Liver (tissue), 3 donors: ENCODE measurements around the gene IFITM5.
"Not testable (repeated sequence)": the region's sequence is repeated elsewhere in the genome, so short reads cannot be mapped to it uniquely, and the experiment has no call there.

Experiments used
- EGR1 ChIP-seq, 2 donors: IDR thresholded peaks; 2 replicates each; pipeline ENCODE4 v1.6.1; 2016 to 2018; ENCODE audit warnings: antibody characterized with exemption in 2 of 2, low read depth in 2 of 2
- FOXA1 ChIP-seq: IDR thresholded peaks from 2 replicates; pipeline ENCODE4 v1.6.1; 2016; ENCODE audit warnings: antibody characterized with exemption
- GABPA ChIP-seq, 2 donors: IDR thresholded peaks in 1 of 2; conservative IDR thresholded peaks in 1 of 2; 2 replicates each; pipeline ENCODE4 v1.6.1; 2016; ENCODE audit warnings: antibody characterized with exemption in 2 of 2, mild to moderate bottlenecking in 1 of 2, moderate library complexity in 1 of 2
- HNF4A ChIP-seq, 2 donors: conservative IDR thresholded peaks; 2 replicates each; pipeline ENCODE4 v1.6.1; 2016; ENCODE audit warnings: antibody characterized with exemption in 2 of 2, mild to moderate bottlenecking in 2 of 2
- HNF4G ChIP-seq: IDR thresholded peaks from 2 replicates; pipeline ENCODE4 v1.6.1; 2016; ENCODE audit warnings: antibody characterized with exemption
- MAX ChIP-seq: IDR thresholded peaks from 2 replicates; pipeline ENCODE4 v1.6.1; 2016; ENCODE audit warnings: antibody characterized with exemption
- RAD21 ChIP-seq, 2 donors: IDR thresholded peaks; 2 replicates each; pipeline ENCODE4 v1.6.1; 2016; ENCODE audit warnings: antibody characterized with exemption in 2 of 2, mild to moderate bottlenecking in 2 of 2
- REST ChIP-seq: IDR thresholded peaks from 2 replicates; pipeline ENCODE4 v1.6.1; 2016; ENCODE audit warnings: antibody characterized with exemption, mild to moderate bottlenecking
- RXRA ChIP-seq, 2 donors: IDR thresholded peaks; 2 replicates each; pipeline ENCODE4 v1.6.1; 2017 to 2018; ENCODE audit warnings: antibody characterized with exemption in 2 of 2, mild to moderate bottlenecking in 1 of 2
- TAF1 ChIP-seq: conservative IDR thresholded peaks from 2 replicates; pipeline ENCODE4 v1.6.1; 2016; ENCODE audit warnings: antibody characterized with exemption, mild to moderate bottlenecking
- YY1 ChIP-seq: IDR thresholded peaks from 2 replicates; pipeline ENCODE4 v1.6.1; 2016; ENCODE audit warnings: antibody characterized with exemption, mild to moderate bottlenecking
- TF ChIP-seq, protein P1 (sequence below): fragments of 150-350 bp; IDR thresholded peaks from 2 replicates; pipeline ENCODE4 v1.5.1; 2017; ENCODE audit warnings: improper control_type of control experiment, low read depth, low read length; ENCODE audit not compliant: missing input control
- donor health status: healthy.
- donor health status: healthy.

GRCh38 chr11:318405-319120 is 19.2 kb upstream of the IFITM5 start:
- TF ChIP-seq MAX; REST; HNF4A (conservative IDR thresholded peaks at IDR 0.05); EGR1 (IDR thresholded peaks at IDR 0.05; ENCODE audit: low read depth in 2 of 2); RAD21 (IDR thresholded peaks at IDR 0.05); TAF1; RXRA (IDR thresholded peaks at IDR 0.05); GABPA (IDR thresholded peaks at IDR 0.05 in 1 of 2, conservative IDR thresholded peaks at IDR 0.05 in 1 of 2); HNF4G; YY1; FOXA1: not testable (repeated sequence)
- TF ChIP-seq, protein P1, sequence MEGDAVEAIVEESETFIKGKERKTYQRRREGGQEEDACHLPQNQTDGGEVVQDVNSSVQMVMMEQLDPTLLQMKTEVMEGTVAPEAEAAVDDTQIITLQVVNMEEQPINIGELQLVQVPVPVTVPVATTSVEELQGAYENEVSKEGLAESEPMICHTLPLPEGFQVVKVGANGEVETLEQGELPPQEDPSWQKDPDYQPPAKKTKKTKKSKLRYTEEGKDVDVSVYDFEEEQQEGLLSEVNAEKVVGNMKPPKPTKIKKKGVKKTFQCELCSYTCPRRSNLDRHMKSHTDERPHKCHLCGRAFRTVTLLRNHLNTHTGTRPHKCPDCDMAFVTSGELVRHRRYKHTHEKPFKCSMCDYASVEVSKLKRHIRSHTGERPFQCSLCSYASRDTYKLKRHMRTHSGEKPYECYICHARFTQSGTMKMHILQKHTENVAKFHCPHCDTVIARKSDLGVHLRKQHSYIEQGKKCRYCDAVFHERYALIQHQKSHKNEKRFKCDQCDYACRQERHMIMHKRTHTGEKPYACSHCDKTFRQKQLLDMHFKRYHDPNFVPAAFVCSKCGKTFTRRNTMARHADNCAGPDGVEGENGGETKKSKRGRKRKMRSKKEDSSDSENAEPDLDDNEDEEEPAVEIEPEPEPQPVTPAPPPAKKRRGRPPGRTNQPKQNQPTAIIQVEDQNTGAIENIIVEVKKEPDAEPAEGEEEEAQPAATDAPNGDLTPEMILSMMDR, result not testable (repeated sequence)
